T-helper 1 cell (primary cell): Measurements from ENCODE around the gene CD300LB.

Experiments
- DNase-seq, 5 donors: peaks; one replicate each; pipeline ENCODE4 v3.0.0-alpha.2; 2012 to 2020

CD300LB gene

GRCh38 chr17:74547736-74548135, 16.5 kb upstream of the CD300LB start:
- peak in 1 of 5 donors; percentile 57 for DNase-seq

GRCh38 chr17:74547264-74547663, 16.0 kb upstream of the CD300LB start:
- no peak for DNase-seq

DNA sequence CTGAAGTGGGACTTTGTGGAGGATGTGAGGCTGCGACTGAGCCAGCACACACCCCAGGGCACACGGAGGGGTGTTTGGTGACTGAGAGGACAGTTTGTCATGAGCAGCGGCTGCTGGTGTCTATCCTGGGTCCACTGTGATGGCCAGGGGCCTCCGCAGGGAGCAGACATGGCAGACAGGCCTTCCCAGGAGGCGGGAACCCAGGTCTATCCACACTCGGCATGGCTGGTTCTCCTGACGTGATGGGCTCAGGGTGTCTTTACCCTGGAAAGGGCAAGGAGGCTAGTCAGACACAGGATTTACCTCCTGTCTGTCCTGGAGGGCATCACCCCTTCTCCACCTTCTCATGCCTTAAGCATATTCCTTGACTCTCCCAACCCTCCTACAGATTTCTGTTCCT, 15.3 kb upstream of the CD300LB start:
- DNase-seq = no peak

DNA sequence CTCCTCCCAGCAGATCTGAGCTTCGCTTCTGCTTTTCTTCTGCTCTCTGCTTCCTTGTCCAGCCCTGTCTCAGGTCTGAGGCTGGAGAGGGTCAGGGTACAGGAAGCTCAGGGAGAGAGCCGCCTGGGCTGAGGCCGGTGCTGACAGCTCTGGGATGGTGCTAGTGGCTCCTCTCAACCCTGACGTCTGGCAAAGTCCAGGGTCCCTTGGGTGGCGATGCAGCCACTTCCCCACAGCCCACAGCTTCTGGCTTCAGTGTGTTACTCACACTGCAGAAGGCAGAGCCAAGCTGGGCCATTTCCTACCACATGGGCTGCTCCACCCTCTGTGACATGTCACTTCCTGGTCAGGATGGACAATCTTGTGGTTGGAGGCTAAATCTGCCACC, 14.6 kb upstream of the CD300LB start, which contains the start of gene CD300C:
Gene CD300C, minus strand, starts transcription at position 273 of the 388 bp plus-strand sequence. CDS start 333 bp downstream, outside the sequence.
- DNase-seq = peak in 1 of 5 donors; percentile 19

DNA sequence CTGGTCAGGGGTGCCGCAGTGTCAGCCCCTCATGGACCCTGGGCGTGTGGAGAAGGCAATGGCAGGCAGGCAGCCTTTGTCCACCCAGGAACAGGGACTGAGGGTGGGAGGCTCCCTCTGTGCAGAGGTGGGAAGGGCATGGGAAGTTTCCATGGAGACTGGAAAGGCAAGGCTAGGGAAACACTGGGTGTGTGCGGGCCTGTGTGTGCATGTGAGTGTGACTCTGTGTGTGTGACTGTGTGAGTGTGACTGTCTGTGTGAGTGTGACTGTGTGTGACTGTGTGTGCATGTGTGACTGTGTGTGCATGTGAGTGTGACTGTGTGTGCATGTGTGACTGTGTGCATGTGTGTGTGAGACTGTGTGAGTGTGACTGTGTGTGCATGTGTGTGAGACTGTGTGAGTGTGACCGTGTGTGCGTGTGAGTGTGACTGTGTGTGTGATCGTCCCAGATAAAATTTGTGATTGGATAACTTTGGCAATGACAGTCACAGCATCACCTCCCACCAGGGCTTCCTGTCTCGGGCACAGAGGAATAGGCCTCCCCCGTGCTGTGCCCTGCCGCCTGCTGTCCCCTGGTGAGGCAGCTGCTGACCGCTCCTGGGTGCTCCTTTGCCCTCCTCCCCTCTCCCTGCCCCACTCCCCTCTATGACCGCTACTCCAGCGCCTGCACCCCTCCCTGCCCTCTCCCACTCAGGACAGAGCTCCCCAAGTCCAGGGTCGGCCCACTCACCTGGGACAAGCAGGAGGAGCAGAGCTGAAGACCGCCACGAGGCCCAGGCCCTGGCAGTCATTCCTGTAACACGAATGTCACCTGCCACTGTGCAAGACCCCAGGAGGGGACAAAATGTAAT, 13.9 kb upstream of the CD300LB start:
- no peak for DNase-seq

DNA sequence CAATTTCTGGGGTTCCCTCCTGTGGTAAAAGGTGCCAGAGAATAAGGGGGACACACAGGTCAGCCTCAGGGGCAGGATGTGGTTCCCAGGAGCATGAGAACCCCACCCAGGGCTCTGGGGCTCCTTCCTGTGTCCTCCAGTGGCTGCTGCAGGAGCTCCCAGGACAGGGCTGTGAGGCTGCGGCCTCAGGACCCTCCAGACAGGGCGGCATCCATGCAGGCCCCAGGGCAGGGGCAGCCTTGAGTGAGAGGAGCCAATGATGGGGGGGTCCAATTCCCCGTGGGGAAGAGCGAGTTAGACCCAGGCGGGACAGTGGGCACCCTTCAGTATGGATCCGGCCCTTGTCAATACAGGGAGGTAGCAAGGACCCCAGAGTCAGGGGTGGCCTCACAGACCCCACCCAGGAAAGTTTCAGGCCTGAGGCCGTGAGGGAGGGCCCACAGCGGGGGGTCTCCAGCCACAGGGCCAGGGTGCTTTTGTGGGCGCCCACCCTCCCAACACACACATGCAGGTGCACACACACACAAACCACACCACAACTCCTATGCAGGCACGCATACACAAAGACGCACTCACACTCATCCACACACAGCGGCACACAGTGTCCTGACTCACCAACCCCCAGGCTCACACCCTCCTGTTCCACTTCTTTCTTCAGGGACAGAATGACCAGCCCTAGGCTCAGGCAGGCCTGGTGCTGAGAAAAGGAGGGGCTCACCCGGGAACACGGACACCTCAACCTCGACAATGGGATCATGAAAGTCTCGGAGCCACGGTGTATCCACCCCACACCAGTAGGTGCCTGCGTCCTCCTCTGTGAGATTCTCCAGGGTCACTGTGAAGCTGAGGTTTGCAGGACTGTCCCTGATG, 12.9 kb upstream of the CD300LB start:
- DNase-seq = no peak

DNA sequence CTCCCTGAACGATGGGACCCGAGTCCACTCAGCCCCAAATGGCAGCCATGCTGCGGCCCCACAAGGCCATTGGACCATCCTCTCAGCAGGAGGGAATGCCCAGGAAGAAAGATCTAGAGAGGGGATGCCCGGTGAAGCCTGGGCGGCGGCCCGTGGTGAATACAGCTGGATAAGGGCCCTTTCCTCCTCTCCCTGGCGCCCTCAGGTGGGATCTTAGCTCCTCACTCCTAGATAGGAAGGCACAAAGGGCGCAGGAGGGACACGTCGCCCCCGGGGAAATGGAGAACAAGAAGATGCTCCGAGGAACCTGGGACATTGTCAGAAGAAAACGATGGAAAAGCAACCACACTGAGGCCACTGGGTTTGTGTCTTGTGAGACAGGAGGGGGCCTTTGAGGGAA, 12.1 kb upstream of the CD300LB start:
- no peak for DNase-seq

GRCh38 chr17:74542727-74543383, 11.6 kb upstream of the CD300LB start:
- no peak for DNase-seq

DNA sequence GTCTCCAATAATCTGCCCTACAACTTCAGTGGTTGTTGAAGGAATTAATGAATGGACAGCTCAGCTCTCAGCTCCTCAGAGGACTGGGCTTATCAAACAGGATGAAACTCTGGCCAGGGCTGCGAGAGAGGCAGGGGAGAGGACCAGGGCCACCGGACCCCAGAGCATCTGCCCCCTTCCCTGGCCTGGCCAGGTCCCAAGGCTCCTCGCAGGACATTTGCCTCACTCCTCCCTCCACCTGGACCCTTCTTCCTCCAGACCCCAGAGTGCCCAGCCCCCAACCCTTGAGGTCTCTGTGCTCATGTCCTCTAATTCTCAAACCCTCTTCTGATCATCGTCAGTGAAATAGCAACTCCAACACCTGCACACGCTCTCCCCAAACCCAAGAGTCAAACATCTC, 10.9 kb upstream of the CD300LB start:
- DNase-seq = no peak

GRCh38 chr17:74541176-74542111, 10.2 kb upstream of the CD300LB start:
- DNase-seq = no peak

- DNase-seq = no peak
Measured at GRCh38 chr17:74539281-74539820, 8.1 kb upstream of the CD300LB start.

- no peak for DNase-seq
Measured at GRCh38 chr17:74536890-74537289, 5.6 kb upstream of the CD300LB start.

DNA sequence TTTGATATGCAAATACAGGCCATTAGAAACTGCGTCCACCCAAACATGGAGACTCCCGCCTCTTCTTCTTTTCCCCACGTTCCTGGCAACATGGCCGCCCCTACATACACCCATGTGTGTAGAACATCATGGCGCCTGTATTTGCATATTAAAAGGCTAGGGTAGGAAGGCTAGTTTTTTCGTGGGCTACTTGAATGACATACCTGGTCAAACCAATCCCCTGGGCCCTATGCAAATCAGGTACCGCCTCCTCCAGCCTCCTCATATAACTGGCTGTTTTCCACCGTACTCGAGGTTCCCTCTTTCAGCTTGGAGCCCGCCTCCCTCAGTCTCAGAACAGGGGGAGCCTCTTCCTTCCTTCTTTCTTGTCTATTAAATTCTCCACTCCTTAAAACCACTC, 840 bp upstream of the CD300LB start:
- DNase-seq = no peak

DNA sequence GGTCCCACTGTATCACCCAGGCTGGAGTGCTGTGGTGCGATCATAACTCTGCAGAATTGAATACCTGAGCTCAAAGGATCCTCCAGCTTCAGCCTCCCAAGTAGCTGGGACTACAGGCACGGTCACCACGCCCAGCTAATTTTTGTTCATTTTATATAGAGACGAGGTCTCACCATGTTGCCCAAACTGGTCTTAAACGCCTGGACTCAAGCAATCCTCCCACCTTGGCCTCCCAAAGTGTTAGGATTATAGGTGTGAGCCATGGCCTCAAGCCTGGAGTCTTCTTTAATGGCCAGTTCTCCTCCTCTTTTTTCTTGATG, 484 bp downstream of the CD300LB start:
- no peak for DNase-seq

DNA sequence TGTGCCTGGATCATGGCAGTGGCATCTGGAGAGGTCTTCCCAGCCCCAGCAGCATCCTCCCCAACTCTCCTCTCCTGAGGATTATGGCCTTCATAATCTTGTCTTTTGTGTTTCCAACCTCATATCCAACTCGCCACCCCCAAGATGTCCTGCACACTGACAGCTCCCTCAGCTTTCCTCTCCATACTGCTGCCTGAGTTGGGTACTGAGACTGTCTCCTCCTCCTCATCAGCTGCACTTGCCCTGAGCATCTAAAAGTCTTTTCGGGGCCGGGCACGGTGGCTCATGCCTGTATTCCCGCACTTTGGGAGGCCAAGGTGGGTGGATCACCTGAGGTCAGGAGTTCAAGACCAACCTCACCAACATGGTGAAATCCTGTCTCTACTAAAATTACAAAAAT, 2.0 kb downstream of the CD300LB start:
- DNase-seq = no peak

GRCh38 chr17:74528491-74529199, 2.6 kb downstream of the CD300LB start:
- no peak for DNase-seq

GRCh38 chr17:74527756-74528155, 3.5 kb downstream of the CD300LB start:
- DNase-seq = no peak

- DNase-seq = no peak
Measured at GRCh38 chr17:74527081-74527480, 4.2 kb downstream of the CD300LB start.

- DNase-seq = no peak
Measured at GRCh38 chr17:74526681-74527080, 4.6 kb downstream of the CD300LB start.

DNA sequence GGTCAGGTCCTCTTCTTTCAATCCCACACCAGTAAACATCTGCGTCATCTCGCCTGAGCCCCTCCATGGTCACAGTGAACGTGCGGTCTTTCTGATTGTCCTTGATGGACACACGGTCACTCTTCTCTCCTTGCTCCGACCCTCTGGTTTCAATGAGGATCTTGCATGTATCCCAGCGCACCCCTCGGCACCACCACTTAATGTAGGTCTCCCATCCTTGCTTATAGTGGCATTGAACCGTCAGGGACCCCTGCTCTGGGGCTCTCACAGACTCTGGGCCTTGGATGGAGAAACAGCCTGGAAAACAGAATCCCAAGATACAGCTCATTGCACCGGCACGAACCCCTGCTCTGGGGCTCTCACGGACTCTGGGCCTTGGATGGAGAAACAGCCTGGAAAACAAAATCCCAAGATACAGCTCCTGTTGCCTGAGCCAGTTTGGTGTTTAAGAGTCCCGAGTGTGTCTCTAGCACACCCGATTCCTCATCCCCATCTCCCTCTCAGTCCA, 5.4 kb downstream of the CD300LB start:
- no peak for DNase-seq

GRCh38 chr17:74525465-74525725, 5.9 kb downstream of the CD300LB start:
- no peak for DNase-seq
